MM.1S (cell line): Measurements from ENCODE around the gene MINDY4.

Source experiments
- EZH2 ChIP-seq: fragments of 300-600 bp; sonication (generic); optimal IDR thresholded peaks from 2 replicates; pipeline ENCODE3; 2017; ENCODE audit warnings: low read depth, mild to moderate bottlenecking, antibody characterized with exemption, low read length, mixed read lengths
- EZH2phosphoT487 ChIP-seq: fragments of 300-600 bp; sonication (generic); IDR thresholded peaks from 2 replicates; pipeline ENCODE4 v1.6.1; 2018; ENCODE audit warnings: antibody characterized with exemption, low read length
- TF ChIP-seq, protein P1 (sequence below): fragments of 300-600 bp; sonication (generic); IDR thresholded peaks from 2 replicates; pipeline ENCODE4 v1.5.1; 2016; ENCODE audit warnings: antibody characterized with exemption, low read length, mixed read lengths

DNA sequence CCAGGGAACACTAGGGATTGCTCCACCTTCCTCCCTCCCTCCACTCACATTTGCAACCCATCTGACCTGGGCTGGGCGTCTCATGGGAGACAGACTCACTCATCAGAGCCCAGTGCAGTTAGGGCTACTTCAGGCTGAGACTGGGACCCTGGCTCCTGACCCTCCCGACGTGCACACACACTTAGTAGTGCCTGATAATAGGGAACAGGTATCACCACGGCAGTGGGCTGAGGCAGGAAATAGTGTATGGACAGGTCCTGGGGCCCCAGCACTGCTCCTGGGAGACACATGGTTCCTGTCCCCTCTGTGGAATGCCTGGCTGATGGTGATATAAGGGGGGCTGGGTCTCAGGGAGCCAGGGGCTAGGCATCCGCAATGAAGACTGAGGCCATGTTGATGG lies 154.7 kb downstream of the MINDY4 start:
- TF ChIP-seq, protein P1, sequence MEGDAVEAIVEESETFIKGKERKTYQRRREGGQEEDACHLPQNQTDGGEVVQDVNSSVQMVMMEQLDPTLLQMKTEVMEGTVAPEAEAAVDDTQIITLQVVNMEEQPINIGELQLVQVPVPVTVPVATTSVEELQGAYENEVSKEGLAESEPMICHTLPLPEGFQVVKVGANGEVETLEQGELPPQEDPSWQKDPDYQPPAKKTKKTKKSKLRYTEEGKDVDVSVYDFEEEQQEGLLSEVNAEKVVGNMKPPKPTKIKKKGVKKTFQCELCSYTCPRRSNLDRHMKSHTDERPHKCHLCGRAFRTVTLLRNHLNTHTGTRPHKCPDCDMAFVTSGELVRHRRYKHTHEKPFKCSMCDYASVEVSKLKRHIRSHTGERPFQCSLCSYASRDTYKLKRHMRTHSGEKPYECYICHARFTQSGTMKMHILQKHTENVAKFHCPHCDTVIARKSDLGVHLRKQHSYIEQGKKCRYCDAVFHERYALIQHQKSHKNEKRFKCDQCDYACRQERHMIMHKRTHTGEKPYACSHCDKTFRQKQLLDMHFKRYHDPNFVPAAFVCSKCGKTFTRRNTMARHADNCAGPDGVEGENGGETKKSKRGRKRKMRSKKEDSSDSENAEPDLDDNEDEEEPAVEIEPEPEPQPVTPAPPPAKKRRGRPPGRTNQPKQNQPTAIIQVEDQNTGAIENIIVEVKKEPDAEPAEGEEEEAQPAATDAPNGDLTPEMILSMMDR = no peak
- TF ChIP-seq EZH2phosphoT487 (no peak), EZH2 (no peak)
